GM11168 (cell line): Measurements from ENCODE around the gene ZNF133.
"Not testable (repeated sequence)": the region's sequence is repeated elsewhere in the genome, so short reads cannot be mapped to it uniquely, and the experiment has no call there.

Experiments
- in situ Hi-C: fragments of 300-500 bp; cut with MboI; formaldehyde crosslinking; loops from one replicate; pipeline ENCODE4 v1.12.0; 2022; ENCODE audit warnings: low sequenced_read_pairs; ENCODE audit not compliant: unreplicated experiment

Gene ZNF133

DNA sequence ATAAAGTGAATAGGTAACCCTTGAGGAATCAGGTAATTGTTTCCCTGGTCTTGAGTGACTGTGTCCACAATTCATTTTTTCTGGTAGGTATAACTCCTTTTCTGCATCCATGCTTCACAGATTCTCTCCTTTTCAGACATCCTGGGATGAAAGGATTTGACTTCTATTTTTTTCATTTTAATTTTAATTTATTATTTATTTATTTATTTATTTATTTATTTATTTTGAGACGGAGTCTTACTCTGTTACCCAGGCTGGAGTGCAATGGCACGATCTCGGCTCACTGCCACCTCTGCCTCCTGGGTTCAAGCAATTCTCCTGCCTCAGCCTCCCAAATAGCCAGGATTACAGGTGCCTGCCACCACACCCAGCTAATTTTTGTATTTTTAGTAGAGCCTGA lies 61.4 kb downstream of the ZNF133 start:
- in situ Hi-C loops: not testable (repeated sequence)

GRCh38 chr20:18359854-18360253 lies 71.5 kb downstream of the ZNF133 start:
- in situ Hi-C loops: no loop called here

DNA sequence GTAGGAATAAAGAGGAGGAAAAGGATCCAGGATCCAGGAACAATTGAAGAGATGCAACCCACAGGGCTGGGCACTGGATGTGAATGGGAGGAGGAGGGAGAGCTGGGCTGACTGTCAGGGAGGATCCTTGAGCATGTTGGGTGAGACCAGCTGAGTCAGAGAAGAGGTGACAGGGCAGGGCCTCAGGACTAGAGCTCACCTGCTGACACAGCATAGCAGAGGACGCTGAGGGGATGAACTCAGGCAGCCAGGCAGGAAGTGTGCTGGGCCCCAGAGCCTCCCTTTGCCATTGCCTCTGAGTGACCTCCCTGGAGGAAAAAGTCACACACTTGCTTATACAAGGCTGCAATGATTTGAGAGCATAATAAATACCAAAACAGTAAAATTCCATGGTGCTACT lies 72.3 kb downstream of the ZNF133 start:
- in situ Hi-C loops: no loop called here

DNA sequence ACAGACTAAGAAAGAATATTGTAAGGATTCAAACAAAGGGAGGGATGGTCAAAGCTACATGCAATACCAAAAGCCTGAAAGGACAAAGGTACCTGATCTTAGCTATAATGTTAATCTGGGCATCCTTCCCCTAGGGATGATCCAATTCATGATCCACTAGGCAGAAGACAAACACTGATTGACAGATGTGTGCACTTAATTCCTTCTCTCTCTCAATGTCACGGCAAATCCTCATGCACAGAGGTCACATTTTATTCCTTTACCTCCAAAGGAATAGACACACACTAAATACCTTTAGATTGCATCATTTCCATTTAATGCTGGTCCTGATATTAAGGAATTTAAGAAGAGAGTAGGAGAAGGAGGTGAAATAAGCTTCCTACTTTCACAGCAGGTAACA lies 73.4 kb downstream of the ZNF133 start:
- in situ Hi-C loops: no loop called here

GRCh38 chr20:18362916-18363315 lies 74.6 kb downstream of the ZNF133 start:
- in situ Hi-C loops: no loop called here

DNA sequence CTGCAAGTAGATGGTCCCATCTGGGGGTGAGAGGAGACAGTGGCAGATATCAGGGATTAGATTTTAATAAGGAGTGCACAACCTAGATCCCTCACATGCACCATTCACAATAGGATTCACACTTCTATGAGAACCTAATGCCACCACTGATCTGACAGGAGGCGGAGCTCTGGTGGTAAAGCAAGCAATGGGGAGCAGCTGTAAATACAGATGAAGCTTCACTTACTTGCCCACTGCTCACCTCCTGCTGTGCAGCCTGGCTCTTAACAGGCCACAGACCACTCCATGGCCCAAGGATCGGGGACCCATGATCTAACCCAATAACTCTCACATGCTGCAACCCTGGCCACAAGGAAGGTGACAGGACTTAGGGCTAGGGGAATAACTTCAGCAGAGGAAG lies 75.4 kb downstream of the ZNF133 start:
- in situ Hi-C loops: no loop called here

DNA sequence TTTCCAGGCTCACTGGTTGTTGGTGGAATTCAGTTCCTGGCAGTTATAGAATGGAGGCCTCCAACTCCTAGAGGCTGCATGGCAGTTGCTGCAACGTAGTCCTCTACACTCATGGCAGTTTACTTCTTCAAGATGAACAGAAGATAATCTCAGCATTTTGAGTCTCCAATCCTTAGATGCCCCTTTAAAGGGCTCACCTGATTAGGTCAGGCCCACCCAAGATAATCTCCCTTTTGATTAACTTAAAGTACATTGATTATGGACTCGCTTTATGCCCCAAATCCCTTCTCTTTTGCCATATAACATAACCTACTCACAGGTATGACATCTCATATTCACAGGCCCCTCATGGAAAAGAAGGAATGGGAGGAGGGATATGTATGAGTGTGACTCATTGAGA lies 76.4 kb downstream of the ZNF133 start:
- in situ Hi-C loops: no loop called here
